ENCODE measurements around the gene CA11. TPM values are rescaled to one million over a fixed set of nuclear protein-coding genes. Genes with fewer than 3 reads are reported as not detected.

Gene CA11
- total and polyA plus RNA-seq, 9 of the 15 experiments (the other 6 are each of a cell fraction or from before 2014, with no cell fraction given) = 2.9 to 19.9 (median 8.3) TPM

DNA sequence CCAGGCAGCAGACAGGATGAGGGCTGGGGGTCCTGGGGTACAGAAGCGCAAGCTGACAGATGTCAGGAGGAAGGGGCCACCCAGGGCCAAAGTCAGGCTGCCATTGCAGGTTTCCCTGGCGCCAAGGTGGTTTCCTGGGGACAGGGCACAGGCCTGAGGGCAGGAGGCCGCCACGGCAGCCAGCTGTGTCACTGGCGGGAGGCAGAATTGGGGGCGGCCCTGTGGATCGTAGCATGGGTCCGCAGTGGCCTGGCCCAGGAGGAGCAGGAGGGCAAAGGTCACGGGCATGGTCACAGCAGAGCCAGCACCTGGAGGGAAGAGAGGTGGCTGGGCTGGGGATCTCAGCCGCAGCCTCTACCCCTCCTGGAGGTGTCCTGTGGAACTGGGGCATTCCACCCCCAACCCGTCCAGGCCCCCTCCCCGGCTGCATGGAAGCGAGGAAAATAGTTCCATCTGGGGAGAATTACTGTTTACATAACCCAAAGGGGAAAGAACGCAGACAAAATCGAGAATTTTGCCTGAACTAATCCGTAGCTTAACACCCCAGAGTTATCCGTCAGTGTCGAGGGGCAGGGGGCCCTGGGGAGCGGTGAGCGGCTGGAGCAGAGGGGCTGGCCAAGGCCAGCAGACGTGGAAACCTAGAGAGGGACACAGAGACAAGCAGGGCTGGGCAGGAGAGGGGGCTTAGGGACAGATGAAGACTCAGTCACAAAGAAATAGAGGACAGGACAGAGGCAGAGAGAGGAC is 24.9 kb upstream of the CA11 start:
- Histone ChIP-seq H3K4me2 (ENCODE audit: insufficient read depth, low read length) (no peak overlapping the region), H3K4me1 (replicated peaks in 1 of 2; ENCODE audit: control insufficient read depth in 2 of 2, insufficient read depth in 2 of 2, low read length in 2 of 2) (peaks cover 4 to 40% of the 10 kb centered on the region in 2 experiments; a peak in 4 of 5 replicates), H3K36me3 (ENCODE audit: control insufficient read depth, insufficient read depth, low read length) (no peaks in the 10 kb centered on the region), H4K20me1 (replicated peaks; ENCODE audit: control insufficient read depth, insufficient read depth, low read length) (no peaks in the 10 kb centered on the region), H3K27ac (ENCODE audit: extremely low read depth, low read depth, low read length) (no peak overlapping the region), H3K4me3 (no peak overlapping the region), H2AFZ (ENCODE audit: low read depth, low read length) (no peak overlapping the region), H3K79me2 (ENCODE audit: control insufficient read depth, insufficient read depth, low read length) (no peaks in the 10 kb centered on the region), H3K9ac (ENCODE audit: insufficient read depth in 1 of 2, low read depth in 2 of 2, low read length in 2 of 2) (peak overlapping the region in 1 of 2 experiments; percentile 2; a peak in 1 of 4 replicates), H3K27me3 (ENCODE audit: control insufficient read depth in 2 of 2, insufficient read depth in 2 of 2, low read length in 2 of 2) (no peaks in the 10 kb centered on the region), H3K9me3 (replicated peaks; ENCODE audit: control insufficient read depth, insufficient read depth, low read depth, low read length) (no peaks in the 10 kb centered on the region), H3K9me1 (ENCODE audit: control insufficient read depth, insufficient read depth, low read length) (no peaks in the 10 kb centered on the region)
- ChIA-PET POLR2A (interaction anchor here (0.6 kb wide), 1 partner anchor 124 kb away, joined by 3 read pairs; no protein-coding TSS in a partner anchor), CTCF (ENCODE audit: low intra/inter-chr PET ratio) (no interaction called here)
- ATAC-seq = no peak
- in situ Hi-C loops (cut with MboI) (no loop called here), intact Hi-C loops (cut with micrococcal nuclease) (no loop called here)
- 70% methylated on average over 16 of the region's 21 CpGs for WGBS (ENCODE audit: insufficient coverage, low coverage, missing lambda C conversion rate)
- no peak for DNase-seq (ENCODE audit: extremely low read depth in 1 of 4, low spot score in 3 of 4)
- no TSS peak for BruUV-seq (replicated peaks)
- FAIRE-seq = no peak
- TF ChIP-seq ZBTB7A (IDR thresholded peaks at IDR 0.05; ENCODE audit: borderline replicate concordance, control insufficient read depth, low read depth, low read length) (no peak), BRD4 (IDR thresholded peaks at IDR 0.05) (no peak), HMG20B (CRISPR knock-in tag; IDR thresholded peaks at IDR 0.05) (no peak), DNMT1 (IDR thresholded peaks at IDR 0.05) (no peak), RAD21 (CRISPR knock-in tag; conservative IDR thresholded peaks at IDR 0.05 in 1 of 2, IDR thresholded peaks at IDR 0.05 in 1 of 2) (no peak), TAL1 (IDR thresholded peaks at IDR 0.05) (no peak), MYNN (IDR thresholded peaks at IDR 0.05) (no peak), MYNN (CRISPR knock-in tag; IDR thresholded peaks at IDR 0.05) (no peak), HNRNPLL (IDR thresholded peaks at IDR 0.05; ENCODE audit: low read depth, low read length, poor library complexity, severe bottlenecking) (no peak)
- TF ChIP-seq, protein P1, sequence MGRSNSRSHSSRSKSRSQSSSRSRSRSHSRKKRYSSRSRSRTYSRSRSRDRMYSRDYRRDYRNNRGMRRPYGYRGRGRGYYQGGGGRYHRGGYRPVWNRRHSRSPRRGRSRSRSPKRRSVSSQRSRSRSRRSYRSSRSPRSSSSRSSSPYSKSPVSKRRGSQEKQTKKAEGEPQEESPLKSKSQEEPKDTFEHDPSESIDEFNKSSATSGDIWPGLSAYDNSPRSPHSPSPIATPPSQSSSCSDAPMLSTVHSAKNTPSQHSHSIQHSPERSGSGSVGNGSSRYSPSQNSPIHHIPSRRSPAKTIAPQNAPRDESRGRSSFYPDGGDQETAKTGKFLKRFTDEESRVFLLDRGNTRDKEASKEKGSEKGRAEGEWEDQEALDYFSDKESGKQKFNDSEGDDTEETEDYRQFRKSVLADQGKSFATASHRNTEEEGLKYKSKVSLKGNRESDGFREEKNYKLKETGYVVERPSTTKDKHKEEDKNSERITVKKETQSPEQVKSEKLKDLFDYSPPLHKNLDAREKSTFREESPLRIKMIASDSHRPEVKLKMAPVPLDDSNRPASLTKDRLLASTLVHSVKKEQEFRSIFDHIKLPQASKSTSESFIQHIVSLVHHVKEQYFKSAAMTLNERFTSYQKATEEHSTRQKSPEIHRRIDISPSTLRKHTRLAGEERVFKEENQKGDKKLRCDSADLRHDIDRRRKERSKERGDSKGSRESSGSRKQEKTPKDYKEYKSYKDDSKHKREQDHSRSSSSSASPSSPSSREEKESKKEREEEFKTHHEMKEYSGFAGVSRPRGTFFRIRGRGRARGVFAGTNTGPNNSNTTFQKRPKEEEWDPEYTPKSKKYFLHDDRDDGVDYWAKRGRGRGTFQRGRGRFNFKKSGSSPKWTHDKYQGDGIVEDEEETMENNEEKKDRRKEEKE (IDR thresholded peaks at IDR 0.05; ENCODE audit: borderline replicate concordance in 1 of 2, control insufficient read depth in 1 of 2, low read depth in 2 of 2, low read length in 1 of 2) = no peak
- TF ChIP-seq, protein P2, sequence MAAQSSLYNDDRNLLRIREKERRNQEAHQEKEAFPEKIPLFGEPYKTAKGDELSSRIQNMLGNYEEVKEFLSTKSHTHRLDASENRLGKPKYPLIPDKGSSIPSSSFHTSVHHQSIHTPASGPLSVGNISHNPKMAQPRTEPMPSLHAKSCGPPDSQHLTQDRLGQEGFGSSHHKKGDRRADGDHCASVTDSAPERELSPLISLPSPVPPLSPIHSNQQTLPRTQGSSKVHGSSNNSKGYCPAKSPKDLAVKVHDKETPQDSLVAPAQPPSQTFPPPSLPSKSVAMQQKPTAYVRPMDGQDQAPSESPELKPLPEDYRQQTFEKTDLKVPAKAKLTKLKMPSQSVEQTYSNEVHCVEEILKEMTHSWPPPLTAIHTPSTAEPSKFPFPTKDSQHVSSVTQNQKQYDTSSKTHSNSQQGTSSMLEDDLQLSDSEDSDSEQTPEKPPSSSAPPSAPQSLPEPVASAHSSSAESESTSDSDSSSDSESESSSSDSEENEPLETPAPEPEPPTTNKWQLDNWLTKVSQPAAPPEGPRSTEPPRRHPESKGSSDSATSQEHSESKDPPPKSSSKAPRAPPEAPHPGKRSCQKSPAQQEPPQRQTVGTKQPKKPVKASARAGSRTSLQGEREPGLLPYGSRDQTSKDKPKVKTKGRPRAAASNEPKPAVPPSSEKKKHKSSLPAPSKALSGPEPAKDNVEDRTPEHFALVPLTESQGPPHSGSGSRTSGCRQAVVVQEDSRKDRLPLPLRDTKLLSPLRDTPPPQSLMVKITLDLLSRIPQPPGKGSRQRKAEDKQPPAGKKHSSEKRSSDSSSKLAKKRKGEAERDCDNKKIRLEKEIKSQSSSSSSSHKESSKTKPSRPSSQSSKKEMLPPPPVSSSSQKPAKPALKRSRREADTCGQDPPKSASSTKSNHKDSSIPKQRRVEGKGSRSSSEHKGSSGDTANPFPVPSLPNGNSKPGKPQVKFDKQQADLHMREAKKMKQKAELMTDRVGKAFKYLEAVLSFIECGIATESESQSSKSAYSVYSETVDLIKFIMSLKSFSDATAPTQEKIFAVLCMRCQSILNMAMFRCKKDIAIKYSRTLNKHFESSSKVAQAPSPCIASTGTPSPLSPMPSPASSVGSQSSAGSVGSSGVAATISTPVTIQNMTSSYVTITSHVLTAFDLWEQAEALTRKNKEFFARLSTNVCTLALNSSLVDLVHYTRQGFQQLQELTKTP (IDR thresholded peaks at IDR 0.05; ENCODE audit: low read depth in 1 of 2, partially characterized antibody in 2 of 2) = no peak

All from K562 (cell line).